ENCODE measurements around the gene POP4. TPM values are rescaled to one million over a fixed set of nuclear protein-coding genes. Genes with fewer than 3 reads are reported as not detected.

The POP4 gene
- total RNA-seq, 3 donors from 2014 or later, result 160 to 173 (median 168) TPM

GRCh38 chr19:29587518-29587986 lies 18.5 kb upstream of the POP4 start:
- Mint-ChIP-seq H3K4me1 (ENCODE audit: low read depth) (peaks cover 12% of the 10 kb centered on the region), H3K4me3 (no peak overlapping the region), H3K36me3 (ENCODE audit: insufficient read depth) (no peaks in the 10 kb centered on the region), H3K9me3 (peaks cover 3% of the 10 kb centered on the region), H3K27me3 (ENCODE audit: low read depth) (peaks cover 16% of the 10 kb centered on the region)
- peak; percentile 99 for ATAC-seq
- peak; percentile 39 for DNase-seq

GRCh38 chr19:29588095-29588494 lies 18.0 kb upstream of the POP4 start:
- peaks cover 19% of the 10 kb centered on the region for H3K27me3 Mint-ChIP-seq (ENCODE audit: low read depth)
- no peak overlapping the region for H3K4me3 Mint-ChIP-seq
- peaks cover 12% of the 10 kb centered on the region for H3K4me1 Mint-ChIP-seq (ENCODE audit: low read depth)
- H3K36me3 Mint-ChIP-seq (ENCODE audit: insufficient read depth), result no peaks in the 10 kb centered on the region
- no peak for ATAC-seq
- peaks cover 3% of the 10 kb centered on the region for H3K9me3 Mint-ChIP-seq
- no peak for DNase-seq

GRCh38 chr19:29590278-29590677 lies 15.8 kb upstream of the POP4 start:
- Mint-ChIP-seq H3K9me3 (peaks cover 3% of the 10 kb centered on the region), H3K27me3 (ENCODE audit: low read depth) (peaks cover 37% of the 10 kb centered on the region), H3K4me1 (ENCODE audit: low read depth) (peaks cover 10% of the 10 kb centered on the region), H3K36me3 (ENCODE audit: insufficient read depth) (no peaks in the 10 kb centered on the region), H3K4me3 (no peak overlapping the region)
- no peak for ATAC-seq
- DNase-seq, result no peak

- no peak overlapping the region for H3K4me3 Mint-ChIP-seq
- DNase-seq (no peak), ATAC-seq (no peak)
- peaks cover 38% of the 10 kb centered on the region for H3K27me3 Mint-ChIP-seq (ENCODE audit: low read depth)
- H3K9me3 Mint-ChIP-seq, result peaks cover 3% of the 10 kb centered on the region
- H3K36me3 Mint-ChIP-seq (ENCODE audit: insufficient read depth), result no peaks in the 10 kb centered on the region
- H3K4me1 Mint-ChIP-seq (ENCODE audit: low read depth), result peaks cover 9% of the 10 kb centered on the region
Observed at GRCh38 chr19:29591670-29592069, 14.4 kb upstream of the POP4 start.

- Mint-ChIP-seq H3K9me3 (peaks cover 3% of the 10 kb centered on the region), H3K4me1 (ENCODE audit: low read depth) (no peaks in the 10 kb centered on the region), H3K36me3 (ENCODE audit: insufficient read depth) (no peaks in the 10 kb centered on the region), H3K27me3 (ENCODE audit: low read depth) (peaks cover 41% of the 10 kb centered on the region), H3K4me3 (no peak overlapping the region)
- DNase-seq (no peak), ATAC-seq (no peak)
Observed at GRCh38 chr19:29593869-29594268, 12.2 kb upstream of the POP4 start.

- Mint-ChIP-seq H3K27me3 (ENCODE audit: low read depth) (peaks cover 35% of the 10 kb centered on the region), H3K4me3 (no peak overlapping the region), H3K9me3 (no peaks in the 10 kb centered on the region), H3K4me1 (ENCODE audit: low read depth) (no peaks in the 10 kb centered on the region), H3K36me3 (ENCODE audit: insufficient read depth) (no peaks in the 10 kb centered on the region)
- DNase-seq (no peak), ATAC-seq (no peak)
Observed at GRCh38 chr19:29596080-29596727, 9.9 kb upstream of the POP4 start.

GRCh38 chr19:29596885-29597525 lies 9.1 kb upstream of the POP4 start:
- Mint-ChIP-seq H3K4me1 (ENCODE audit: low read depth) (no peaks in the 10 kb centered on the region), H3K9me3 (no peaks in the 10 kb centered on the region), H3K36me3 (ENCODE audit: insufficient read depth) (no peaks in the 10 kb centered on the region), H3K27me3 (ENCODE audit: low read depth) (peaks cover 34% of the 10 kb centered on the region), H3K4me3 (no peak overlapping the region)
- no peak for ATAC-seq
- DNase-seq, result no peak

- Mint-ChIP-seq H3K4me1 (ENCODE audit: low read depth) (no peaks in the 10 kb centered on the region), H3K27me3 (ENCODE audit: low read depth) (peaks cover 27% of the 10 kb centered on the region), H3K9me3 (no peaks in the 10 kb centered on the region), H3K4me3 (no peak overlapping the region), H3K36me3 (ENCODE audit: insufficient read depth) (no peaks in the 10 kb centered on the region)
- DNase-seq, result no peak
- no peak for ATAC-seq
Observed at GRCh38 chr19:29598036-29598435, 8.0 kb upstream of the POP4 start.

GRCh38 chr19:29598496-29598895 lies 7.6 kb upstream of the POP4 start:
- Mint-ChIP-seq H3K4me1 (ENCODE audit: low read depth) (no peaks in the 10 kb centered on the region), H3K27me3 (ENCODE audit: low read depth) (peaks cover 24% of the 10 kb centered on the region), H3K9me3 (no peaks in the 10 kb centered on the region), H3K4me3 (no peak overlapping the region), H3K36me3 (ENCODE audit: insufficient read depth) (no peaks in the 10 kb centered on the region)
- DNase-seq, result no peak
- ATAC-seq, result no peak

GRCh38 chr19:29603308-29603707 lies 2.8 kb upstream of the POP4 start:
- H3K4me1 Mint-ChIP-seq (ENCODE audit: low read depth), result peaks cover 16% of the 10 kb centered on the region
- DNase-seq, result no peak
- no peaks in the 10 kb centered on the region for H3K27me3 Mint-ChIP-seq (ENCODE audit: low read depth)
- H3K9me3 Mint-ChIP-seq, result no peaks in the 10 kb centered on the region
- no peak for ATAC-seq
- no peak overlapping the region for H3K4me3 Mint-ChIP-seq
- no peaks in the 10 kb centered on the region for H3K36me3 Mint-ChIP-seq (ENCODE audit: insufficient read depth)

- H3K36me3 Mint-ChIP-seq (ENCODE audit: insufficient read depth), result peaks cover 16% of the 10 kb centered on the region
- ATAC-seq (peak; percentile 27 to 46), DNase-seq (no peak)
- peak overlapping the region; percentile 99 for H3K4me3 Mint-ChIP-seq
- no peaks in the 10 kb centered on the region for H3K9me3 Mint-ChIP-seq
- no peaks in the 10 kb centered on the region for H3K27me3 Mint-ChIP-seq (ENCODE audit: low read depth)
- H3K4me1 Mint-ChIP-seq (ENCODE audit: low read depth), result peaks cover 27% of the 10 kb centered on the region
Observed at GRCh38 chr19:29606420-29606747, 301 bp downstream of the POP4 start.

- Mint-ChIP-seq H3K4me1 (ENCODE audit: low read depth) (peaks cover 31% of the 10 kb centered on the region), H3K4me3 (no peak overlapping the region), H3K9me3 (no peaks in the 10 kb centered on the region), H3K36me3 (ENCODE audit: insufficient read depth) (peaks cover 31% of the 10 kb centered on the region), H3K27me3 (ENCODE audit: low read depth) (no peaks in the 10 kb centered on the region)
- DNase-seq (no peak), ATAC-seq (no peak)
Observed at GRCh38 chr19:29609636-29610035, 3.6 kb downstream of the POP4 start.

GRCh38 chr19:29610213-29610573 lies 4.1 kb downstream of the POP4 start:
- H3K4me1 Mint-ChIP-seq (ENCODE audit: low read depth), result peaks cover 28% of the 10 kb centered on the region
- H3K9me3 Mint-ChIP-seq, result no peaks in the 10 kb centered on the region
- DNase-seq, result no peak
- no peak for ATAC-seq
- no peaks in the 10 kb centered on the region for H3K27me3 Mint-ChIP-seq (ENCODE audit: low read depth)
- no peak overlapping the region for H3K4me3 Mint-ChIP-seq
- H3K36me3 Mint-ChIP-seq (ENCODE audit: insufficient read depth), result peaks cover 33% of the 10 kb centered on the region

- H3K36me3 Mint-ChIP-seq (ENCODE audit: insufficient read depth), result peaks cover 38% of the 10 kb centered on the region
- ATAC-seq (peak; percentile 68 to 77), DNase-seq (peak; percentile 83)
- H3K27me3 Mint-ChIP-seq (ENCODE audit: low read depth), result no peaks in the 10 kb centered on the region
- H3K9me3 Mint-ChIP-seq, result no peaks in the 10 kb centered on the region
- peaks cover 28% of the 10 kb centered on the region for H3K4me1 Mint-ChIP-seq (ENCODE audit: low read depth)
- no peak overlapping the region for H3K4me3 Mint-ChIP-seq
Observed at GRCh38 chr19:29610574-29611271, 4.6 kb downstream of the POP4 start.

- ATAC-seq (no peak), DNase-seq (no peak)
- Mint-ChIP-seq H3K9me3 (no peaks in the 10 kb centered on the region), H3K36me3 (ENCODE audit: insufficient read depth) (peaks cover 38% of the 10 kb centered on the region), H3K27me3 (ENCODE audit: low read depth) (no peaks in the 10 kb centered on the region), H3K4me1 (ENCODE audit: low read depth) (peaks cover 15% of the 10 kb centered on the region), H3K4me3 (no peak overlapping the region)
Observed at GRCh38 chr19:29612121-29612520, 6.0 kb downstream of the POP4 start.

All from activated T-cell treated with anti-CD3 and anti-CD28 coated beads, Interleukin-2, amount 50 U/mL, for 4 hours (primary cell).